A549 (cell line): Measurements from ENCODE around the gene TNS3. TPM values are rescaled to one million over a fixed set of nuclear protein-coding genes. Genes with fewer than 3 reads are reported as not detected.

ENCODE experiments used
- ATAC-seq, 2 experiments: fragments of 200-7000 bp in 1 of 2; fragments of >200 bp in 1 of 2; cut with Nextera tagmentation in 1 of 2; cut with Tn5 transposase in 1 of 2; 3 replicates each; pipeline versions ENCODE4 v1.8.0 to v1.9.1; 2018 to 2020; ENCODE audit warnings: mild to moderate bottlenecking in 1 of 2, moderate library complexity in 1 of 2
- CTCF ChIA-PET: fragments of 300-600 bp; sonication (Branson Sonifier 250); formaldehyde crosslinking; extraction: SDS; loops from one replicate; lab custom pipeline; 2021; ENCODE audit warnings: antibody characterized with exemption, inconsistent platforms; lab: Yijun Ruan, JAX
- POLR2A ChIA-PET: fragments of 350-600 bp; formaldehyde crosslinking; extraction: SDS; loops from one replicate; lab custom pipeline; 2021; ENCODE audit warnings: antibody characterized with exemption, inconsistent platforms; lab: Yijun Ruan, JAX
- DNase-seq, 2 experiments: peaks; one replicate each; pipeline versions ENCODE4 v3.0.0 to v3.0.0-alpha.2; 2011 to 2016; ENCODE audit warnings: low read depth in 1 of 2, low spot score in 1 of 2
- FAIRE-seq: peaks from 2 replicates; lab custom pipeline; 2011; peaks lifted over from hg19 to GRCh38; lab: Jason Lieb, UNC
- H3K27ac ChIP-seq, 2 experiments: fragments of >200 bp; sonication (Bioruptor Twin); formaldehyde crosslinking; 3 replicates each; pipeline ENCODE4 v1.5.1; 2016 to 2017
- H3K4me1 ChIP-seq: fragments of >200 bp; sonication (Bioruptor Twin); formaldehyde crosslinking; 3 replicates; pipeline ENCODE4 v1.6.1; 2016
- H3K4me2 ChIP-seq: fragments of >200 bp; sonication (Bioruptor Twin); formaldehyde crosslinking; 3 replicates; pipeline ENCODE4 v1.6.1; 2016
- H3K4me3 ChIP-seq: fragments of >200 bp; sonication (Bioruptor Twin); formaldehyde crosslinking; 3 replicates; pipeline ENCODE4 v1.5.1; 2016
- H3K9me3 ChIP-seq: fragments of >200 bp; sonication (Bioruptor Twin); formaldehyde crosslinking; 3 replicates; pipeline ENCODE4 v1.6.1; 2016
- BHLHE40 ChIP-seq: IDR thresholded peaks from 2 replicates; pipeline ENCODE4 v1.6.1; 2012; ENCODE audit warnings: low read depth, low read length, inconsistent platforms
- CHD2 ChIP-seq: fragments of 150-350 bp; IDR thresholded peaks from 2 replicates; pipeline ENCODE4 v1.6.1; 2014; ENCODE audit warnings: low read length; ENCODE audit not compliant: partially characterized antibody
- EHF ChIP-seq: fragments of 250-450 bp; sonication (Bioruptor Pico); IDR thresholded peaks from 2 replicates; pipeline ENCODE4 v1.5.0; 2020; ENCODE audit warnings: mild to moderate bottlenecking
- EP300 ChIP-seq, 2 experiments: fragments of >200 bp; sonication (Bioruptor Twin); formaldehyde crosslinking; IDR thresholded peaks; 2 replicates in 1 of 2; 3 replicates in 1 of 2; pipeline ENCODE4 v1.6.1; 2016 to 2017
- FOSL2 ChIP-seq, 2 experiments: fragments of 450-650 bp in 1 of 2; fragments of >200 bp in 1 of 2; sonication (Bioruptor Twin) in 1 of 2; formaldehyde crosslinking; IDR thresholded peaks; 2 replicates each; pipeline versions ENCODE4 v1.5.0 to v1.6.1; 2016 to 2020; ENCODE audit warnings: mild to moderate bottlenecking in 1 of 2, moderate library complexity in 1 of 2
- HOXB13 ChIP-seq: fragments of 250-450 bp; sonication (Bioruptor Pico); IDR thresholded peaks from 2 replicates; pipeline ENCODE4 v1.5.0; 2020; ENCODE audit warnings: low read depth, mild to moderate bottlenecking, moderate library complexity
- JUN ChIP-seq, 2 experiments: fragments of >200 bp; sonication (Bioruptor Twin); formaldehyde crosslinking; IDR thresholded peaks; 2 replicates in 1 of 2; 3 replicates in 1 of 2; pipeline ENCODE4 v1.6.1; 2016 to 2017
- POLR2AphosphoS2 ChIP-seq: conservative IDR thresholded peaks from 2 replicates; pipeline ENCODE4 v1.6.1; 2012; ENCODE audit warnings: low read length, improper control_type of control experiment, inconsistent platforms
- RFX5 ChIP-seq: fragments of 450-650 bp; IDR thresholded peaks from 2 replicates; pipeline ENCODE4 v1.7.1; 2014; ENCODE audit warnings: antibody characterized with exemption, mild to moderate bottlenecking, moderate library complexity
- SREBF2 ChIP-seq: fragments of 450-650 bp; IDR thresholded peaks from 2 replicates; pipeline ENCODE4 v1.6.1; 2014; ENCODE audit warnings: mild to moderate bottlenecking, moderate library complexity
- ZSCAN20 ChIP-seq: fragments of 250-450 bp; sonication (Bioruptor Pico); IDR thresholded peaks from 2 replicates; pipeline ENCODE4 v1.8.0; 2022; ENCODE audit warnings: mild to moderate bottlenecking, moderate library complexity
- WGBS: methylation state at CpG from one replicate; pipeline ENCODE4 v1.1.6; 2017; ENCODE audit errors: missing lambda C conversion rate; 5-methylcytosine and 5-hydroxymethylcytosine counted together
- polyA plus RNA-seq, 4 experiments: library from polyadenylated mRNA; depleted of rRNA in 3 of 4; stranded (reverse); fragments of >200 nt; fragmentation: RNase III in 1 of 4; extraction: RNeasy Plus Mini Kit Qiagen cat#74134 plus additional on column Dnase treatment in 1 of 4; gene quantifications; 2 replicates in 3 of 4; 3 replicates in 1 of 4; pipeline ENCODE4 v1.2.3, GENCODE V29; 2011 to 2017
- TF ChIP-seq, protein P1 (sequence below): fragments of 200-600 bp; sonication (generic); IDR thresholded peaks from 2 replicates; pipeline ENCODE4 v1.6.1; 2016; ENCODE audit warnings: antibody characterized with exemption, mild to moderate bottlenecking, moderate library complexity
- TF ChIP-seq, protein P2 (sequence below): IDR thresholded peaks from 2 replicates; pipeline ENCODE4 v1.6.1; 2012
- TF ChIP-seq, protein P3 (sequence below): IDR thresholded peaks from 2 replicates; pipeline ENCODE4 v1.6.1; 2012

Gene TNS3
- polyA plus RNA-seq, 2 of the 4 experiments (the other 2 are of a cell fraction): 107 to 134 TPM

DNA sequence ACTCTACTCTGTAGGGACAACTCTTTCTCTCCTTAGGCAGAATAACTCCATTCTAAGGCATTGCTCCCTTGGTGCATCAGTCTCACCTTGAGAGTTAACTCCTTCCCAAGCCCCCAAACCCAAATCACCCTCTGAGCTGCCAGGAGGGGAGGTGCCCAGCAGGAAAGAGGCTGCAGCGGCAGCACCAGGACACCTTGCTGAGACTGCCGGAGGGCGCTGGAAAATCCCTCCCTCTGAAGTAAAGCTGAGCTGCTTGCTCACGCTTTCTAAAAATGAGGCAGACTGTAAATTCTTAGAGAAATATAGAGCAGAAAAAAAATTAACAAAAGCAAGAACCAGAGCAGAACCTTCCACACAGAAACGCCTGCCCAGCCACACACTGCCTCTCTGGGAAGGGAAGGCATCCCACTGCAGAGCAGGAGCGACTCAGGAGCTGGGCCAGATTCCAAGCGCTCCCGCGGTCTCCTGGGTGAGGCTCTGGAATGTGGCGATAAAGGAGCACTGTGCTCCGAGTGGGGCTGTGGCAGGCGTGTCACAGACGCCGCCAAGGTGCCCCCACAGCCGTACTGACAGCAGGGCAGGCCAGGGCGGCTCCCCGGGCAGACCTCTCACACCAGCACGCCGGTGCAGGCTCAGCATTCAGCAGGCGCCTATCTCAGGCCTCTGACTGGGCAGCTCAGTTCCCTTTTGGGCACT lies 202.1 kb downstream of the TNS3 start:
- H3K27ac ChIP-seq: peak overlapping the region; percentile 19 to 73; a peak in 4 of 6 replicates
- peaks cover 73% of the 10 kb centered on the region for H3K4me1 ChIP-seq
- ATAC-seq: peak; percentile 49 to 64; a peak in 5 of 6 replicates
- ChIA-PET POLR2A (no interaction called here), CTCF (interaction anchor here (1.0 kb wide), 1 partner anchor 113 kb away, joined by 7 read pairs; no protein-coding TSS in a partner anchor)
- no peak for TF ChIP-seq SREBF2
- TF ChIP-seq, protein P1, sequence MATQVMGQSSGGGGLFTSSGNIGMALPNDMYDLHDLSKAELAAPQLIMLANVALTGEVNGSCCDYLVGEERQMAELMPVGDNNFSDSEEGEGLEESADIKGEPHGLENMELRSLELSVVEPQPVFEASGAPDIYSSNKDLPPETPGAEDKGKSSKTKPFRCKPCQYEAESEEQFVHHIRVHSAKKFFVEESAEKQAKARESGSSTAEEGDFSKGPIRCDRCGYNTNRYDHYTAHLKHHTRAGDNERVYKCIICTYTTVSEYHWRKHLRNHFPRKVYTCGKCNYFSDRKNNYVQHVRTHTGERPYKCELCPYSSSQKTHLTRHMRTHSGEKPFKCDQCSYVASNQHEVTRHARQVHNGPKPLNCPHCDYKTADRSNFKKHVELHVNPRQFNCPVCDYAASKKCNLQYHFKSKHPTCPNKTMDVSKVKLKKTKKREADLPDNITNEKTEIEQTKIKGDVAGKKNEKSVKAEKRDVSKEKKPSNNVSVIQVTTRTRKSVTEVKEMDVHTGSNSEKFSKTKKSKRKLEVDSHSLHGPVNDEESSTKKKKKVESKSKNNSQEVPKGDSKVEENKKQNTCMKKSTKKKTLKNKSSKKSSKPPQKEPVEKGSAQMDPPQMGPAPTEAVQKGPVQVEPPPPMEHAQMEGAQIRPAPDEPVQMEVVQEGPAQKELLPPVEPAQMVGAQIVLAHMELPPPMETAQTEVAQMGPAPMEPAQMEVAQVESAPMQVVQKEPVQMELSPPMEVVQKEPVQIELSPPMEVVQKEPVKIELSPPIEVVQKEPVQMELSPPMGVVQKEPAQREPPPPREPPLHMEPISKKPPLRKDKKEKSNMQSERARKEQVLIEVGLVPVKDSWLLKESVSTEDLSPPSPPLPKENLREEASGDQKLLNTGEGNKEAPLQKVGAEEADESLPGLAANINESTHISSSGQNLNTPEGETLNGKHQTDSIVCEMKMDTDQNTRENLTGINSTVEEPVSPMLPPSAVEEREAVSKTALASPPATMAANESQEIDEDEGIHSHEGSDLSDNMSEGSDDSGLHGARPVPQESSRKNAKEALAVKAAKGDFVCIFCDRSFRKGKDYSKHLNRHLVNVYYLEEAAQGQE: no peak
- TF ChIP-seq RFX5: no peak
- no peak for TF ChIP-seq HOXB13 (CRISPR knock-in tag)
- TF ChIP-seq FOSL2 (IDR thresholded peaks at IDR 0.05): no peak
- TF ChIP-seq FOSL2 (CRISPR knock-in tag; IDR thresholded peaks at IDR 0.05): no peak
- no peak for TF ChIP-seq ZSCAN20 (CRISPR knock-in tag)
- DNase-seq: peak in 1 of 2 experiments; percentile 31
- WGBS: 52% methylated on average over 20 of the region's 20 CpGs
- FAIRE-seq: no peak
- H3K4me3 ChIP-seq: no peak overlapping the region
- H3K9me3 ChIP-seq: no peaks in the 10 kb centered on the region
- peak overlapping the region; percentile 30 for H3K4me2 ChIP-seq

DNA sequence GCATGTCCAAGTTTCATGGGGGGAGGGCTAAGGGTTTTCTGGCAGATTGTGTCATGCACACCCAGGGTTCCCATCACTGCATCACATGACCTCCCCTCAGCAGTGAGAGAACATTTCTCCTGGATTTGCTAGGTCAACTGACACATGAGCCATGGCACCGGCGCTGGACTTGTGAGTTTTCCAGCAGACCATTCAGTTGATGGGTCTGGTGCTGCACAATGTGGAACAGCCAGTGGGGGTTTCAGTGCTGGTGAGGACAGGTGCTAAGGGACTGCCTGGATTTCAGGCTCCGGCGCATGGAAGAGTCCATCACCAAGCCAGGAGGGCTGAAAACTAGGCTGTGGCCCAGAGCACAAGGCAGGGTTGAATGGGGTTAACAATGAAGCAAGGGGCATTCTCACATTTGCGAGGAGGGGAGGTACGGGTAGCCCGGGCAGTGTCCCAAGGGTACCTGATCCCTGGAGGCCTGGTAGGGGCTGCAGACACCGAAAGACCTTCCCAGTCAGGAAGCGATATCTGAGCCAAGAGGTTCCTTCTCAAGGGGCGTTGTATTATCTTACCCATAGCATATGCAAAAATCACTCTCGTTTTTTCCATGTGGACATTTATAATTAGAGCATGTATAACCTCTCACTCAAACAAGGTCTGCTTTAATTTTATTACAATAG lies 203.0 kb downstream of the TNS3 start:
- Histone ChIP-seq H3K4me3 (no peak overlapping the region), H3K4me2 (no peak overlapping the region), H3K27ac (peak overlapping the region in 1 of 2 experiments; percentile 6; a peak in 1 of 6 replicates), H3K9me3 (no peaks in the 10 kb centered on the region), H3K4me1 (peaks cover 73% of the 10 kb centered on the region)
- TF ChIP-seq POLR2AphosphoS2 (peak; percentile 65; the same call in 1 of the 2 replicates), JUN (IDR thresholded peaks at IDR 0.05) (no peak)
- TF ChIP-seq, protein P2, sequence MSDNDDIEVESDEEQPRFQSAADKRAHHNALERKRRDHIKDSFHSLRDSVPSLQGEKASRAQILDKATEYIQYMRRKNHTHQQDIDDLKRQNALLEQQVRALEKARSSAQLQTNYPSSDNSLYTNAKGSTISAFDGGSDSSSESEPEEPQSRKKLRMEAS: no peak
- DNase-seq (no peak), FAIRE-seq (no peak), ATAC-seq (no peak)
- POLR2A ChIA-PET: no interaction called here
- WGBS: 92% methylated on average over 11 of the region's 11 CpGs
- CTCF ChIA-PET: interaction anchor here (0.7 to 1.2 kb wide), 2 partner anchors 8 to 10 kb away, joined by 3 read pairs; no protein-coding TSS in a partner anchor

DNA sequence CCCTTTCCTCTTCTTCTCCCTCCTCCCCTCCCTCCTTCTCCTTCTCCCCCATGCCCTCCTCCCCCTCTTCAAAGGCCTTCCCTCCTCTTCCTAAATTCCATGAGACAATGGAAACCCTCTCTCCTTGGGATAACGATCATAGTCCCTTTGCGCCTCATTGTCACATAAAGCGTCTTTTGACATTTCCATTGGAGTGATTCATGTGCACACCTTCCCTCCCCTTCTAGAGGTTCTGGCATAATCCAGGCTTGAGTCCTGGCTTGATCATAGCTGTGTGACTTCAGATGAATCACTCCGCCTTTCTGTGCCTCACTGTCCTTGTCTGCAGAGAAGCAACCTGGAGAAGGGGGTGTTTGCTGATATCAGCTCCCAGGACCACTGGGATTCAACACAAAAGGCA lies 204.2 kb downstream of the TNS3 start:
- no peak overlapping the region for H3K27ac ChIP-seq
- FAIRE-seq: no peak
- H3K4me2 ChIP-seq: no peak overlapping the region
- no peaks in the 10 kb centered on the region for H3K9me3 ChIP-seq
- peaks cover 78% of the 10 kb centered on the region for H3K4me1 ChIP-seq
- 89% methylated on average over 4 of the region's 4 CpGs for WGBS
- no peak for TF ChIP-seq EHF (CRISPR knock-in tag)
- TF ChIP-seq EP300 (IDR thresholded peaks at IDR 0.05): no peak
- TF ChIP-seq, protein P3, sequence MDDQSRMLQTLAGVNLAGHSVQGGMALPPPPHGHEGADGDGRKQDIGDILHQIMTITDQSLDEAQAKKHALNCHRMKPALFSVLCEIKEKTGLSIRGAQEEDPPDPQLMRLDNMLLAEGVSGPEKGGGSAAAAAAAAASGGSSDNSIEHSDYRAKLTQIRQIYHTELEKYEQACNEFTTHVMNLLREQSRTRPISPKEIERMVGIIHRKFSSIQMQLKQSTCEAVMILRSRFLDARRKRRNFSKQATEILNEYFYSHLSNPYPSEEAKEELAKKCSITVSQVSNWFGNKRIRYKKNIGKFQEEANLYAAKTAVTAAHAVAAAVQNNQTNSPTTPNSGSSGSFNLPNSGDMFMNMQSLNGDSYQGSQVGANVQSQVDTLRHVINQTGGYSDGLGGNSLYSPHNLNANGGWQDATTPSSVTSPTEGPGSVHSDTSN: no peak
- TF ChIP-seq BHLHE40: no peak
- no peak for TF ChIP-seq CHD2
- TF ChIP-seq, all 56 proteins: peak for 0
- ATAC-seq (no peak), DNase-seq (no peak)
- ChIA-PET CTCF (interaction anchor here (1.2 kb wide), 1 partner anchor 9 kb away, joined by 3 read pairs; no protein-coding TSS in a partner anchor), POLR2A (no interaction called here)
- H3K4me3 ChIP-seq: no peak overlapping the region
